Ishikawa (cell line): ENCODE results near the gene TUSC7.

Source experiments
- CEBPB ChIP-seq: IDR thresholded peaks from 2 replicates; pipeline ENCODE4 v1.6.1; 2012
- CREB1 ChIP-seq: IDR thresholded peaks from 2 replicates; pipeline ENCODE4 v1.6.1; 2012; ENCODE audit warnings: low read depth
- EGR1 ChIP-seq: IDR thresholded peaks from 2 replicates; pipeline ENCODE4 v1.6.1; 2012
- EP300 ChIP-seq: IDR thresholded peaks from 2 replicates; pipeline ENCODE4 v1.6.1; 2012; ENCODE audit warnings: borderline replicate concordance
- FOXM1 ChIP-seq: IDR thresholded peaks from 2 replicates; pipeline ENCODE4 v1.6.1; 2012; ENCODE audit warnings: low read depth, borderline replicate concordance
- MAX ChIP-seq: IDR thresholded peaks from 2 replicates; pipeline ENCODE4 v1.6.1; 2012
- NFIC ChIP-seq: IDR thresholded peaks from 2 replicates; pipeline ENCODE4 v1.6.1; 2012
- RAD21 ChIP-seq: IDR thresholded peaks from 2 replicates; pipeline ENCODE4 v1.6.1; 2012; ENCODE audit warnings: low read depth
- REST ChIP-seq: IDR thresholded peaks from 2 replicates; pipeline ENCODE4 v1.6.1; 2012; ENCODE audit warnings: low read depth, mild to moderate bottlenecking
- TAF1 ChIP-seq: IDR thresholded peaks from 2 replicates; pipeline ENCODE4 v1.6.1; 2012; ENCODE audit warnings: low read depth, mild to moderate bottlenecking
- TCF12 ChIP-seq: IDR thresholded peaks from 2 replicates; pipeline ENCODE4 v1.6.1; 2012; ENCODE audit warnings: low read depth
- TEAD4 ChIP-seq: IDR thresholded peaks from 2 replicates; pipeline ENCODE4 v1.6.1; 2012
- USF1 ChIP-seq: IDR thresholded peaks from 2 replicates; pipeline ENCODE4 v1.6.1; 2012
- YY1 ChIP-seq: IDR thresholded peaks from 2 replicates; pipeline ENCODE4 v1.6.1; 2012; ENCODE audit warnings: low read depth
- ZBTB7A ChIP-seq: IDR thresholded peaks from 2 replicates; pipeline ENCODE4 v1.6.1; 2012; ENCODE audit warnings: low read depth

Gene TUSC7

GRCh38 chr3:116734243-116734642 lies 24.7 kb downstream of the TUSC7 start:
- TF ChIP-seq CREB1 (no peak), CEBPB (no peak), ZBTB7A (no peak), TEAD4 (no peak), RAD21 (no peak), YY1 (no peak)

GRCh38 chr3:116739678-116740077 lies 30.1 kb downstream of the TUSC7 start:
- TF ChIP-seq TAF1 = no peak
- no peak for TF ChIP-seq MAX
- no peak for TF ChIP-seq NFIC
- TF ChIP-seq REST = no peak

GRCh38 chr3:116740293-116740692 lies 30.7 kb downstream of the TUSC7 start:
- TF ChIP-seq EP300 = no peak
- TF ChIP-seq MAX = no peak
- no peak for TF ChIP-seq USF1
- TF ChIP-seq TAF1 = no peak
- TF ChIP-seq TEAD4 = no peak
- no peak for TF ChIP-seq NFIC
- TF ChIP-seq RAD21 = no peak
- no peak for TF ChIP-seq YY1
- no peak for TF ChIP-seq CREB1
- TF ChIP-seq FOXM1 = no peak
- no peak for TF ChIP-seq ZBTB7A
- TF ChIP-seq TCF12 = no peak
- TF ChIP-seq CEBPB = no peak

- TF ChIP-seq EGR1 (no peak), TAF1 (no peak), MAX (no peak), EP300 (no peak), FOXM1 (no peak), CEBPB (no peak), USF1 (no peak), REST (no peak), TCF12 (no peak), NFIC (no peak), YY1 (no peak), CREB1 (no peak), TEAD4 (no peak), ZBTB7A (no peak), RAD21 (no peak)
Measured at GRCh38 chr3:116741467-116741866, 31.9 kb downstream of the TUSC7 start.

- TF ChIP-seq TCF12 (no peak), EGR1 (no peak), REST (no peak), ZBTB7A (no peak), CREB1 (no peak), RAD21 (no peak), TEAD4 (no peak), EP300 (no peak), NFIC (no peak), MAX (no peak), YY1 (no peak), USF1 (no peak), TAF1 (no peak), CEBPB (no peak)
Measured at GRCh38 chr3:116743062-116743461, 33.5 kb downstream of the TUSC7 start.
